Measurements from ENCODE around the gene BAHD1. TPM values are rescaled to one million over a fixed set of nuclear protein-coding genes. Genes with fewer than 3 reads are reported as not detected.
A peak's percentile ranks its signal among the peaks of the same experiment; 100 is the strongest.

BAHD1 gene
- polyA plus RNA-seq, 1 of the 3 experiments (the other 2 are of a cell fraction), result 5.5 TPM

- H2AFZ ChIP-seq (ENCODE audit: low read depth), result no peak overlapping the region
- ChIA-PET CTCF (interaction anchor here (1.1 to 2.0 kb wide), 4 partner anchors 16 to 159 kb away, joined by 3 to 16 read pairs (median 6); no protein-coding TSS in a partner anchor), POLR2A (no interaction called here)
- peaks cover 17% of the 10 kb centered on the region for H4K20me1 ChIP-seq (ENCODE audit: insufficient read depth)
- DNase-seq, result no peak
- H3K36me3 ChIP-seq (replicated peaks in 1 of 2; ENCODE audit: control insufficient read depth in 1 of 2, insufficient read depth in 2 of 2, low read length in 1 of 2), result no peaks in the 10 kb centered on the region
- H3K9me3 ChIP-seq, result no peaks in the 10 kb centered on the region
- no peak overlapping the region for H3K4me3 ChIP-seq (ENCODE audit: low read depth in 2 of 2, low read length in 1 of 2)
- H3K4me1 ChIP-seq (ENCODE audit: control insufficient read depth in 1 of 2, insufficient read depth in 2 of 2, low read depth in 1 of 2, low read length in 1 of 2), result peaks cover 6 to 40% of the 10 kb centered on the region in 2 experiments; a peak in 3 of 4 replicates
- H3K27ac ChIP-seq (ENCODE audit: low read depth in 2 of 2, low read length in 1 of 2), result no peak overlapping the region
- H3K79me2 ChIP-seq (ENCODE audit: insufficient read depth), result peaks cover 18% of the 10 kb centered on the region
- no peaks in the 10 kb centered on the region for H3K9me2 ChIP-seq
- H3K9ac ChIP-seq, result no peak overlapping the region
- H3K4me2 ChIP-seq, result no peak overlapping the region
- no peaks in the 10 kb centered on the region for H3F3A ChIP-seq (replicated peaks; ENCODE audit: insufficient read depth)
- no peak for TF ChIP-seq FOXJ3 (CRISPR knock-in tag; IDR thresholded peaks at IDR 0.05)
- H3K27me3 ChIP-seq (ENCODE audit: insufficient read depth), result no peaks in the 10 kb centered on the region; the same call in none of the 2 replicates
- 91% methylated on average over 12 of the region's 12 CpGs for whole genome bisulfite sequencing (ENCODE audit: low lambda C conversion rate)
Measured at GRCh38 chr15:40438712-40439111, 2.0 kb upstream of the BAHD1 start.

- POLR2A ChIA-PET, result interaction anchor here (0.8 to 1.2 kb wide), 2 partner anchors 34 to 57 kb away, joined by 3 read pairs; partner anchors contain the start of genes IVD and KNSTRN
- CTCF ChIA-PET, result interaction anchor here (0.7 to 3.3 kb wide), 12 partner anchors 12 to 165 kb away, joined by 3 to 16 read pairs (median 5); partner anchors contain the start of genes CHST14, DISP2 and INAFM2
- Histone ChIP-seq H3K4me1 (ENCODE audit: control insufficient read depth in 1 of 2, insufficient read depth in 2 of 2, low read depth in 1 of 2, low read length in 1 of 2) (peaks cover 6 to 40% of the 10 kb centered on the region in 2 experiments; a peak in 3 of 4 replicates), H3K9me3 (no peaks in the 10 kb centered on the region), H3K4me3 (ENCODE audit: low read depth in 2 of 2, low read length in 1 of 2) (peak overlapping the region; percentile 63 to 74), H3K27ac (ENCODE audit: low read depth in 2 of 2, low read length in 1 of 2) (no peak overlapping the region), H4K20me1 (ENCODE audit: insufficient read depth) (peaks cover 25% of the 10 kb centered on the region), H3K9ac (peak overlapping the region; percentile 52), H3K79me2 (ENCODE audit: insufficient read depth) (peaks cover 26% of the 10 kb centered on the region), H3K36me3 (replicated peaks in 1 of 2; ENCODE audit: control insufficient read depth in 1 of 2, insufficient read depth in 2 of 2, low read length in 1 of 2) (no peaks in the 10 kb centered on the region), H3K4me2 (peak overlapping the region; percentile 89), H3K9me2 (no peaks in the 10 kb centered on the region), H3F3A (replicated peaks; ENCODE audit: insufficient read depth) (no peaks in the 10 kb centered on the region), H3K27me3 (ENCODE audit: insufficient read depth) (no peaks in the 10 kb centered on the region; the same call in none of the 2 replicates), H2AFZ (ENCODE audit: low read depth) (peak overlapping the region; percentile 83; the same call in 1 of the 2 replicates)
- WGBS (ENCODE audit: low lambda C conversion rate), result 13% methylated on average over 9 of the region's 15 CpGs
- TF ChIP-seq NFIC (IDR thresholded peaks at IDR 0.05; ENCODE audit: borderline replicate concordance) (no peak), REST (IDR thresholded peaks at IDR 0.05; ENCODE audit: low read depth, low read length) (no peak), SMC3 (IDR thresholded peaks at IDR 0.05; ENCODE audit: low read depth, low read length) (no peak), RAD21 (IDR thresholded peaks at IDR 0.05; ENCODE audit: low read length) (no peak), PBX3 (IDR thresholded peaks at IDR 0.05) (no peak)
- DNase-seq, result peak; percentile 48
Measured at GRCh38 chr15:40439461-40439959, 1.2 kb upstream of the BAHD1 start.
